GM12891 (cell line): ENCODE measurements around the gene STX16.

Experiments
- POLR2A ChIP-seq: IDR thresholded peaks from 2 replicates; pipeline ENCODE4 v1.6.1; 2011; ENCODE audit warnings: low read depth, low read length, control low read depth
- POLR2AphosphoS5 ChIP-seq: IDR thresholded peaks from 2 replicates; pipeline ENCODE4 v1.6.1; 2011; ENCODE audit warnings: low read depth, low read length, control low read depth
- POU2F2 ChIP-seq: IDR thresholded peaks from 2 replicates; pipeline ENCODE4 v1.6.1; 2011; ENCODE audit warnings: low read depth, mild to moderate bottlenecking, control low read depth, low read length, moderate library complexity

DNA sequence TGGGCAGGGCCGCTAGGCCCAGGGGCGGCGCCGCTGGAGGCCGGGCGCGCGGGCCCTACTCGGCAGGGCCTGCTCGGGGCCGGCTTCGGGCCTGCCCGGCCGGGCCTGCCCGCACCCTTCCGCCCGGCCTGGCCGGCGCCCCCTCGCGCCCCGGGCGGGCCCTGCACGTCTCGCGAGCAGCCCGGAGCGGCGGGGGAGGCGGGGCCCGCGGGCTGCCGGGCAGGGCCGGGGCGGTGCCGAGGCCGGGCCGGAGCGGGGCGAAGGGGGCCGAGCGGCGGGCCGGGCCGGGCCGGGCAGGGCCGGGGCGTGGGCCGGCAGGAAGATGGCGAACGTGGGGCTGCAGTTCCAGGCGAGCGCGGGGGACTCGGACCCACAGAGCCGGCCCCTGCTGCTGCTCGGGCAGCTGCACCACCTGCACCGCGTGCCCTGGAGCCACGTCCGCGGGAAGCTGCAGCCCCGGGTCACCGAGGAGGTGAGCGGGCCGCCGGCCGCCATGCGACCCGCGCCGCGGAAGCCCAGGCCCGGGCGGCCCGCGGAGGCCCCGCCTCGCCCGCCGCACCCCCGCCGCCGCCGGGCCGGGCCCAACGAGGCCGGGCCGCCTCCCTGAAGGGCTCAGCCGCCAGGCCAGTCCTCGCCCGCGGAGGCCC lies 41.6 kb downstream of the STX16 start, which contains the start of gene NPEPL1:
- TF ChIP-seq POU2F2 (no peak), POLR2A (no peak), POLR2AphosphoS5 (no peak)
